HepG2 (cell line): ENCODE data around the gene CAMTA1.

Experiments used
- BCL3 ChIP-seq: sonication (generic); formaldehyde crosslinking; IDR thresholded peaks from 2 replicates; pipeline ENCODE4 v1.5.1; 2020; ENCODE audit warnings: mild to moderate bottlenecking, missing genetic modification reagents, moderate library complexity
- CENPX ChIP-seq: sonication (generic); formaldehyde crosslinking; IDR thresholded peaks from 2 replicates; pipeline ENCODE4 v1.9.0; 2021; ENCODE audit warnings: mild to moderate bottlenecking, missing genetic modification reagents, moderate library complexity
- HNF4G ChIP-seq, 2 experiments: sonication (generic) in 1 of 2; formaldehyde crosslinking in 1 of 2; IDR thresholded peaks; 2 replicates each; pipeline versions ENCODE4 v1.4.0 to v1.6.1; 2011 to 2020; ENCODE audit warnings: borderline replicate concordance in 2 of 2, low read depth in 2 of 2, mild to moderate bottlenecking in 2 of 2, low read length in 1 of 2, missing genetic modification reagents in 1 of 2, moderate library complexity in 1 of 2
- HNRNPL ChIP-seq: fragments of 200-400 bp; formaldehyde crosslinking; IDR thresholded peaks from 2 replicates; pipeline ENCODE4 v1.6.1; 2017; ENCODE audit warnings: mild to moderate bottlenecking, low read depth, low read length
- MZF1 ChIP-seq: sonication (generic); formaldehyde crosslinking; IDR thresholded peaks from 2 replicates; pipeline ENCODE4 v1.8.1; 2023; ENCODE audit warnings: mild to moderate bottlenecking, missing genetic modification reagents, borderline replicate concordance
- POLR2A ChIP-seq, 2 experiments: IDR thresholded peaks; 2 replicates each; pipeline ENCODE4 v1.6.1; 2011; ENCODE audit warnings: low read depth in 2 of 2, low read length in 2 of 2, mild to moderate bottlenecking in 1 of 2, moderate library complexity in 1 of 2; ENCODE audit not compliant: insufficient read depth in 1 of 2
- RAD51 ChIP-seq: fragments of 450-650 bp; IDR thresholded peaks from 2 replicates; pipeline ENCODE4 v1.6.1; 2016; ENCODE audit warnings: borderline replicate concordance
- REL ChIP-seq: sonication (generic); formaldehyde crosslinking; conservative IDR thresholded peaks from 2 replicates; pipeline ENCODE4 v1.8.0; 2022; ENCODE audit warnings: mild to moderate bottlenecking, missing genetic modification reagents, moderate library complexity
- RELA ChIP-seq: sonication (generic); formaldehyde crosslinking; IDR thresholded peaks from 2 replicates; pipeline ENCODE4 v1.4.0; 2020; ENCODE audit warnings: missing genetic modification reagents
- WIZ ChIP-seq: sonication (generic); formaldehyde crosslinking; IDR thresholded peaks from 2 replicates; pipeline ENCODE4 v1.5.1; 2020; ENCODE audit warnings: mild to moderate bottlenecking, missing genetic modification reagents
- ZBTB8A ChIP-seq: sonication (generic); formaldehyde crosslinking; IDR thresholded peaks from 2 replicates; pipeline ENCODE4 v1.4.0; 2020; ENCODE audit warnings: mild to moderate bottlenecking, low read depth, missing genetic modification reagents, borderline replicate concordance
- ZNF274 ChIP-seq: sonication (generic); formaldehyde crosslinking; IDR thresholded peaks from 2 replicates; pipeline ENCODE4 v1.5.1; 2020; ENCODE audit warnings: mild to moderate bottlenecking, missing genetic modification reagents
- ZSCAN5A ChIP-seq: sonication (generic); formaldehyde crosslinking; IDR thresholded peaks from 2 replicates; pipeline ENCODE4 v1.8.0; 2022; ENCODE audit warnings: mild to moderate bottlenecking, missing genetic modification reagents, borderline replicate concordance
- TF ChIP-seq, protein P1 (sequence below): sonication (generic); formaldehyde crosslinking; IDR thresholded peaks from 2 replicates; pipeline ENCODE4 v1.5.0; 2020; ENCODE audit warnings: mild to moderate bottlenecking, missing genetic modification reagents, moderate library complexity

DNA sequence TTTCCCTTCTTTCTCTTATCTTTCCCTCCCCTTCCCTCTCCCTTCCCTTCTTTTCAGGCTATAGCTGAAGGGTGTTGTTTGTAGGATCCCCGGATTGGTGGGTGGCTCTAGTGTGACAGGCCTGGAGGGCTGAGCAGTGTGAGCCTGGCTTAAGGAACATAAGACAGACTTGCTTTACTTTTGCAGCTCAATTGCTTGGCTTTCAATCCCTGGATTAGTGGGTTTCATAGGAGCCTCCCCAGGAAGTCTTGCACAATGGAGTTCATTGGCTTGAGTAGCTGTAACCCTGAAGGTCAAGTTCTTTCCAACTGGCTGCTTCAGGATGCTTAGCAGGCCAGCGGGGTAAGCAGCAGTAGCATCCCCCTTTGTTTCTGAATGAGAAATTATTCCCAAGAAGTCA is 126.7 kb downstream of the CAMTA1 start:
- TF ChIP-seq REL (CRISPR knock-in tag) (no peak), POLR2A (IDR thresholded peaks at IDR 0.05; ENCODE audit: insufficient read depth in 1 of 2, low read depth in 2 of 2, low read length in 2 of 2) (no peak), ZBTB8A (CRISPR knock-in tag) (no peak), ZNF274 (no peak), HNF4G (IDR thresholded peaks at IDR 0.05; ENCODE audit: borderline replicate concordance, low read depth, low read length) (no peak), HNF4G (CRISPR knock-in tag; IDR thresholded peaks at IDR 0.05; ENCODE audit: borderline replicate concordance, low read depth) (no peak), WIZ (CRISPR knock-in tag) (no peak), MZF1 (CRISPR knock-in tag) (no peak), HNRNPL (no peak), CENPX (CRISPR knock-in tag) (no peak), RAD51 (no peak), ZSCAN5A (CRISPR knock-in tag) (no peak), RELA (no peak), BCL3 (no peak)
- TF ChIP-seq, protein P1, sequence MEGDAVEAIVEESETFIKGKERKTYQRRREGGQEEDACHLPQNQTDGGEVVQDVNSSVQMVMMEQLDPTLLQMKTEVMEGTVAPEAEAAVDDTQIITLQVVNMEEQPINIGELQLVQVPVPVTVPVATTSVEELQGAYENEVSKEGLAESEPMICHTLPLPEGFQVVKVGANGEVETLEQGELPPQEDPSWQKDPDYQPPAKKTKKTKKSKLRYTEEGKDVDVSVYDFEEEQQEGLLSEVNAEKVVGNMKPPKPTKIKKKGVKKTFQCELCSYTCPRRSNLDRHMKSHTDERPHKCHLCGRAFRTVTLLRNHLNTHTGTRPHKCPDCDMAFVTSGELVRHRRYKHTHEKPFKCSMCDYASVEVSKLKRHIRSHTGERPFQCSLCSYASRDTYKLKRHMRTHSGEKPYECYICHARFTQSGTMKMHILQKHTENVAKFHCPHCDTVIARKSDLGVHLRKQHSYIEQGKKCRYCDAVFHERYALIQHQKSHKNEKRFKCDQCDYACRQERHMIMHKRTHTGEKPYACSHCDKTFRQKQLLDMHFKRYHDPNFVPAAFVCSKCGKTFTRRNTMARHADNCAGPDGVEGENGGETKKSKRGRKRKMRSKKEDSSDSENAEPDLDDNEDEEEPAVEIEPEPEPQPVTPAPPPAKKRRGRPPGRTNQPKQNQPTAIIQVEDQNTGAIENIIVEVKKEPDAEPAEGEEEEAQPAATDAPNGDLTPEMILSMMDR (CRISPR knock-in tag), result no peak
